Subcutaneous adipose tissue (tissue), 4 donors: ENCODE measurements around the gene TUBGCP2. TPM values are rescaled to one million over a fixed set of nuclear protein-coding genes. Genes with fewer than 3 reads are reported as not detected.

Source experiments
- CTCF ChIP-seq: fragments of 450-650 bp; IDR thresholded peaks from one replicate; pipeline ENCODE4 v1.5.1; 2016; ENCODE audit warnings: low read depth, mild to moderate bottlenecking, control low read depth, antibody characterized with exemption, moderate library complexity
- total RNA-seq, 4 donors: library from RNA; depleted of rRNA; stranded (reverse); fragments of >200 nt; gene quantifications; one replicate each; pipeline ENCODE4 v1.1.0, GENCODE V29; 2016

Gene TUBGCP2
- total RNA-seq, 4 donors from 2014 or later, result 24.5 to 43.9 (median 36.8) TPM

- TF ChIP-seq CTCF, result no peak
These were observed 45.4 kb upstream of the TUBGCP2 start for GRCh38 chr10:133353988-133354605.

GRCh38 chr10:133353202-133353959, 44.7 kb upstream of the TUBGCP2 start:
- TF ChIP-seq CTCF, result no peak

GRCh38 chr10:133351408-133352318, 43.0 kb upstream of the TUBGCP2 start:
- no peak for TF ChIP-seq CTCF

GRCh38 chr10:133350950-133351329, 42.3 kb upstream of the TUBGCP2 start:
- no peak for TF ChIP-seq CTCF

GRCh38 chr10:133350283-133350949, 41.7 kb upstream of the TUBGCP2 start:
- no peak for TF ChIP-seq CTCF

GRCh38 chr10:133349577-133350011, 40.9 kb upstream of the TUBGCP2 start:
- no peak for TF ChIP-seq CTCF
